Breast epithelium (tissue), 3 donors: Measurements from ENCODE around the gene PRKG1.

Source experiments
- POLR2A ChIP-seq: fragments of 450-650 bp; IDR thresholded peaks from one replicate; pipeline ENCODE4 v1.6.1; 2016; ENCODE audit warnings: antibody characterized with exemption, mild to moderate bottlenecking, moderate library complexity
- POLR2AphosphoS5 ChIP-seq, 3 donors: sonication (generic); formaldehyde crosslinking; IDR thresholded peaks; one replicate each; pipeline ENCODE4 v1.6.1; 2017; ENCODE audit warnings: antibody characterized with exemption in 3 of 3
- TF ChIP-seq, protein P1 (sequence below), 3 donors: fragments of 450-650 bp; IDR thresholded peaks; one replicate each; pipeline ENCODE4 v1.5.1; 2016 to 2017; ENCODE audit warnings: antibody characterized with exemption in 3 of 3, mild to moderate bottlenecking in 3 of 3, moderate library complexity in 3 of 3

DNA sequence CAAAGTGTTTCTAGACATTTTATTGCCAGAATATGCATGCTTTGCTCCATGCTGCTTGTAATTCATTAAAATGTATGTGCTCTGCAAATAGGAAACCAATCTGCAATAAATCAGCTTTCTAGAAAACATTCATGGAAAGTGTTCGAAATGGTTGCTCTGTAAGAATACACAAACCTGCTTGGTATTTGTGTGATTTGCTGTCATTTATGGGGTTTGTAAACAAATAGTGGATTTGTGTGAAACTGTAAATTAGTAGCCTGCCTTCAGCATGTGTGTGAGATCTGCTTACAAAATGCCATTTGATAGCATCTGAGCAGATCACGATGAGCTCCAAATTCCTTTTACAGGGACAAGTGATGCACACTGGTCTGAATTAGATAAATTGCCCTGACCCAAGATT lies 844.2 kb downstream of the PRKG1 start:
- TF ChIP-seq, protein P1, sequence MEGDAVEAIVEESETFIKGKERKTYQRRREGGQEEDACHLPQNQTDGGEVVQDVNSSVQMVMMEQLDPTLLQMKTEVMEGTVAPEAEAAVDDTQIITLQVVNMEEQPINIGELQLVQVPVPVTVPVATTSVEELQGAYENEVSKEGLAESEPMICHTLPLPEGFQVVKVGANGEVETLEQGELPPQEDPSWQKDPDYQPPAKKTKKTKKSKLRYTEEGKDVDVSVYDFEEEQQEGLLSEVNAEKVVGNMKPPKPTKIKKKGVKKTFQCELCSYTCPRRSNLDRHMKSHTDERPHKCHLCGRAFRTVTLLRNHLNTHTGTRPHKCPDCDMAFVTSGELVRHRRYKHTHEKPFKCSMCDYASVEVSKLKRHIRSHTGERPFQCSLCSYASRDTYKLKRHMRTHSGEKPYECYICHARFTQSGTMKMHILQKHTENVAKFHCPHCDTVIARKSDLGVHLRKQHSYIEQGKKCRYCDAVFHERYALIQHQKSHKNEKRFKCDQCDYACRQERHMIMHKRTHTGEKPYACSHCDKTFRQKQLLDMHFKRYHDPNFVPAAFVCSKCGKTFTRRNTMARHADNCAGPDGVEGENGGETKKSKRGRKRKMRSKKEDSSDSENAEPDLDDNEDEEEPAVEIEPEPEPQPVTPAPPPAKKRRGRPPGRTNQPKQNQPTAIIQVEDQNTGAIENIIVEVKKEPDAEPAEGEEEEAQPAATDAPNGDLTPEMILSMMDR (IDR thresholded peaks at IDR 0.05), result no peak
- TF ChIP-seq POLR2AphosphoS5 (IDR thresholded peaks at IDR 0.05), result no peak
- TF ChIP-seq POLR2A, result no peak
